Measurements from ENCODE around the gene DMXL2.
"Not testable (repeated sequence)": the region's sequence is repeated elsewhere in the genome, so short reads cannot be mapped to it uniquely, and the experiment has no call there.

DMXL2 gene, protein sequence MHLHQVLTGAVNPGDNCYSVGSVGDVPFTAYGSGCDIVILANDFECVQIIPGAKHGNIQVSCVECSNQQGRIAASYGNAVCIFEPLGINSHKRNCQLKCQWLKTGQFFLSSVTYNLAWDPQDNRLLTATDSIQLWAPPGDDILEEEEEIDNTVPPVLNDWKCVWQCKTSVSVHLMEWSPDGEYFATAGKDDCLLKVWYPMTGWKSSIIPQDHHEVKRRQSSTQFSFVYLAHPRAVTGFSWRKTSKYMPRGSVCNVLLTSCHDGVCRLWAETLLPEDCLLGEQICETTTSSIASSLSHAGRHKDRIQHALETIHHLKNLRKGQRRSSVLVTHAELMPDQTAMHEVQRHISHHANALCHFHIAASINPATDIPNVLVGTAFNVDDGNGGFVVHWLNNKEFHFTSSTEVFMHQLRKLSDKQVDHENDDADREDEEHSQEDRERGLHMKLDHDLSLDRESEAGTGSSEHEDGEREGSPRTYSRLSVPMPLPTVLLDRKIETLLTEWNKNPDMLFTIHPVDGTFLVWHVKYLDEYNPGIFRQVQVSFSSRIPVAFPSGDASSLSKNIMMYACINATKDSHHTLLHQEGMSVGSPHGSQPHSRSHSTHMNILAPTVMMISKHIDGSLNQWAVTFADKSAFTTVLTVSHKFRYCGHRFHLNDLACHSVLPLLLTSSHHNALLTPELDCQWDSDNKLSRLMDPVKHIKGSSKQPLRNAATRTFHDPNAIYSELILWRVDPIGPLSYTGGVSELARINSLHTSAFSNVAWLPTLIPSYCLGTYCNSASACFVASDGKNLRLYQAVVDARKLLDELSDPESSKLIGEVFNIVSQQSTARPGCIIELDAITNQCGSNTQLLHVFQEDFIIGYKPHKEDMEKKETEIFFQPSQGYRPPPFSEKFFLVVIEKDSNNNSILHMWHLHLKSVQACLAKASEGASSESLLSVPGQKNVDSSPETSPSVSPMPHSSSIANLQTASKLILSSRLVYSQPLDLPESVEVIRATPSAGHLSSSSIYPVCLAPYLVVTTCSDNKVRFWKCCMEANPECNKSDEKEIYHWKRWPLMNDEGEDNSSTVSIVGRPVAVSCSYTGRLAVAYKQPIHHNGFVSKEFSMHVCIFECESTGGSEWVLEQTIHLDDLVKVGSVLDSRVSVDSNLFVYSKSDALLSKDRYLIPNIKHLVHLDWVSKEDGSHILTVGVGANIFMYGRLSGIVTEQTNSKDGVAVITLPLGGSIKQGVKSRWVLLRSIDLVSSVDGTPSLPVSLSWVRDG (N-terminal part only)

DNA sequence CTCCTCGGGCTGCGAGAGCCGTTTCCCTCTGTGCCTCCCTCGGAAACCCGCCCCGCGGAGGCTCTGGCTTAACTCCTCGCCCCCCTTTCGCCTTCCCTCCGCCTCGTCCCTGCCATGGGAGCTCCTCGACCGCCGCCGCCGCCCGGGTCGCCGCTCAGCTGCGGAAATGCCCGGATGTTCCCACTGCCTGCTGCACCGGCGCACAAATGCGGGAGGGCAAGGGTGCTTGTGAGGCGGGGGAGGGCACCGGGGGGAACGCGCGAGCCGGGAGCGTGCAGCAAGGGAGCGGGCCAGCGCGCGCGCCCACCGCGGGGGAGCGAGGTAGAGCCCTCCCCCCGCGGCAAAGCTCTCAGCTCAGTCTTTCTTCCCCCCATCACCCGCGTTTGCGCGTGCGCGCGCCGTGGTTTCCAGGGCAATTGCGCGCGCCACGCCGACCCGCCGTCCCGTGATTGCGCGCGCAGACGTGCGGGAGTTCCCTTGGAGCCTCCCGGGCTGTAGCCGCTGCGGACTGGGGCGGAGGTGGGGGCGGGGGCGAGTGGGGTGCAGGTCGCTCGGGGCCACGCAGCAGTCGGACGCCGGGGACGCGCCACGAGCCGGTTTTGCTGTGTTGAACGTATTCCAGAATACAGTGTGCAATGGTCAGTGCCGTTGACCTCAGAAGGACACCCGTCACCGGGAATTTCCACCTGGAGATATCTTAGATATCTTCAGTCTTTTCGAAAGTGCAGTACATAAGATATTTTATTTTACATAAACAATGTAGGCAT lies at the start of gene DMXL2:
Gene DMXL2, minus strand, starts transcription at position 168 of the 767 bp plus-strand sequence. CDS start 226 bp downstream, outside the sequence.
- DNase-seq, result peak; percentile 44

GRCh38 chr15:51672155-51672687 lies 49.6 kb upstream of the DMXL2 start:
- DNase-seq, result no peak

DNA sequence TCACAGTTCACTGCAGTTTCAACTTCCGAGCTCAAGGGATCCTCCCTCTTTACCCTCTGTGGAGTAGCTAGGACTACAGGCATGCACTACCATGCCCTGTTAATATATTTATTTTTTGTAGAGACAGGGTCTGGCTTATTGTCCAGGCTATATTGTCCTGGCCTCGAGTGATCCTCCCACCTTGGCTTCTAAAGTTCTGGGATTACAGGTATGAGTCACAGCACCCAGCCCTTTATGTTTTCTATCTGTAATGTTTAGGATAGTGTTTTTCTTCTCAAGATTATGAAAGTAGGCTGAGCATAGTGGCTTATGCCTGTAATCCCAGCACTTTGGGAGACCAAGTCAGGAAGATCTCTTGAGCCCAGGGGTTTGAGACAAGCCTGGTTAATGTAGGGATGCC lies 46.8 kb upstream of the DMXL2 start:
- DNase-seq, result no peak

GRCh38 chr15:51668446-51668845 lies 45.9 kb upstream of the DMXL2 start:
- DNase-seq, result no peak

DNA sequence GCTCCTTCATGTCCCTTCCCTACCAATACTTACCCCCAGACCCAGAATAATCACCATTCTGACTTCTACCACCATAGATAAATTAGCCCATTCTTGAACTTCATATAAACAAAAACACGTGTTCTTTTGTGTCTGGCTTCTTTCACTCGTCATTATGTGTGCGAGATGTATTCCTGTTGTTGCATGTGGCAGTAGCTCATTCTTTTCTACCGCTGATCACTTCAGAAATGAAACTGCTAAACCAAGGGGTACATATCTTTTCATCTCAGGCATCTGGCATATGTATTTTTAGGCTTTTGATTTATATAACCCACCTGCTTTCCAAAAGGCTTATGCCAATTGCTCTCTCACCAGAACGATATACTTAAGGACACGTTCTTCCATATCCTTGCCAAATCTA lies 44.9 kb upstream of the DMXL2 start:
- DNase-seq, result no peak

- DNase-seq, result no peak
Measured at GRCh38 chr15:51661072-51661471, 38.5 kb upstream of the DMXL2 start.

DNA sequence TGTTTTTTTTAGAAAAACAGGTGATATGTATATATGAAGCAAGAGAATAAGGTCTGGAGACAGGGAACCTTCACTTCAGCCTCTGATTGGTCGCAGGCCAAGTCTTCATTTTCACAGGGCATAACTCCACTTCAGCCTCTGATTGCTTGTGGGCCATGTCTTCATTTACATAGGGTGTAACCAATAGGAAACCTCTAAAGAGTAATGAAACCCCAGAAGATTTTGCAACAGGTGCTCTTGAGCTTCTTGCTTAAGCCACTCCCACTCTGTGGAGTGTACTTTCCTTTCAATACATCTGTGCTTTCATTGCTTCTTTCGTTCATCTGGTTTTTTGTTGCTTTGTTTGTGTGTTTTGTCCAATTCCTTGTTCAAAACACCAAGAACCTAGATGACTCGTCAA lies 36.1 kb upstream of the DMXL2 start:
- no peak for DNase-seq

- not testable (repeated sequence) for DNase-seq
Measured at GRCh38 chr15:51655401-51656057, 33.0 kb upstream of the DMXL2 start.

GRCh38 chr15:51652084-51652668 lies 29.6 kb upstream of the DMXL2 start:
- DNase-seq, result no peak

DNA sequence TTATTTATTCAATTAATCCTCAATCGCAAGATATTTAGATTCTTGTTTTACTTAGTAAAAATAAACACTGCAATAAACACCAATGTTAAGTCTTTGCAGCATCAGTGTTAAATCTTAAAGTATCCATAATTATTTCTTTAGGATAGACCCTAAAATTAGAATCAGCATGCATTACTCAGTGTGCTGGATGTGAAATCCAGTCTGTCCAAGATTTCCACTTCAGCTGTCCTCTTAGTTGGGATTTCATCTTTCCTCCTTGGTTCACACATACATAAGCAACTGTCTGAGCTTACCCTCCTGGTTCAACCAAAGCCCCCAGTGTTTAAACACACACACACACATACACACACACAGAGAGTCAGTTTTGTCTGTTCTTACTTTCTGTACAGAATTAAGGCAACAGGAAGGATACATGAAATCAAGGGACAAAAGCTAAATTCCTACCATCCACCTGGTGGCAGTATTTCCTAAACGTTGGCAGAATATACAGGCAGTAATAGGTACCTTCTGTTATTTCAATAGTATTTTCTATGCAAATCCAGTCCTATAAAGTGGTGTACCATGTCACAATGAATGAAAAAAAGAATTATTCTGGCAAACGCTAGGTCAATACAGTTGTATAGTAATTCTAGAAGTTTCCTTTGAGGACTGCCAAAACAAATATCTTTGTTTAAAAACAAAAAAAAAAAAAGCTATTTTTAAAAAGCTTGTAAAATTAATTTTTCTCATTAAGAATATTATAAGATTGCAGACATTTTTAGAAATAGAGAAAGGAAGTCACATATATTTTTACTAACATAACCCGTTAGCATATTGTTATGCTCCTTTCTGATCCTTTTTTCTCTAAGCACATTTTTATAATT lies 27.3 kb upstream of the DMXL2 start:
- DNase-seq, result no peak

GRCh38 chr15:51648643-51649042 lies 26.1 kb upstream of the DMXL2 start:
- DNase-seq, result not testable (repeated sequence)

- DNase-seq, result not testable (repeated sequence)
Measured at GRCh38 chr15:51648101-51648500, 25.5 kb upstream of the DMXL2 start.

DNA sequence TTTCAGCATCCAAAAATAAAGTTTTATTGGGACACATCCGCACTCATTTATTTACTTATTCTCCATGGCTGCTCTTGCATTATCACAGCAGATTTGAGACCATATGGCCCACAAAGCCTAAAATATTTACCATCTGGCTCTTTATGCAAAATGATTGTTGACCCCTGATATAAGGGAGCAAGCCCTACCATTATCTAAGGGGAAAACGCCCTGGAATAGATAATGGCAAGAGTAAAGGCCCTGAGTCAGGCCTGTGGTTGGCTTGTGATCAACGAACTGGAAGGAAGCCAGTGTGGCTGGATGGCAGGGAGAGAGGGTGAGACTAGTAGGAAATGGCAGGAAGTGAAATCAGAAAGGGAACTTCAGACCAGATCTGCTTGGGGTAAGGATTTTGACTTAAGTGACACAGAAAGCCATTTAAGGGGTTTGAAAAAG lies 24.6 kb upstream of the DMXL2 start:
- no peak for DNase-seq

DNA sequence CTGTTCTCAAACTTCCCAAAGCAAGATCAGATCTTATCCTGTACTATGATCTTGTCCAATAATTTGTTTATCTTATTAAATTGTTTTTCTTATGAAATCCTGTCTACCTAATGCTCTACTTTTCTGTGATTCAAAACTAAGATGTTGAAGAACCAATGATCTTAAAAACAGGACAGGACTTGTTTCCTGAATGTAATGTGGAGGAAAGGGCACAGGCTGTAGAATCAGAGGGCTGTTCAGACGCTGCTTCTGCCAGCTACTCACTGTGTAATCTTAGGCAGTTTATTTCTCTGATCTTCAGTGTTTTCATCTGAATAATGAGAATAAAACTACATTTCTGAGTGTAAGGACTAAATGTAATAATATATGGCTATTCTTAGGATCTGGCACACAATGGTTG lies 20.1 kb upstream of the DMXL2 start:
- DNase-seq, result no peak

DNA sequence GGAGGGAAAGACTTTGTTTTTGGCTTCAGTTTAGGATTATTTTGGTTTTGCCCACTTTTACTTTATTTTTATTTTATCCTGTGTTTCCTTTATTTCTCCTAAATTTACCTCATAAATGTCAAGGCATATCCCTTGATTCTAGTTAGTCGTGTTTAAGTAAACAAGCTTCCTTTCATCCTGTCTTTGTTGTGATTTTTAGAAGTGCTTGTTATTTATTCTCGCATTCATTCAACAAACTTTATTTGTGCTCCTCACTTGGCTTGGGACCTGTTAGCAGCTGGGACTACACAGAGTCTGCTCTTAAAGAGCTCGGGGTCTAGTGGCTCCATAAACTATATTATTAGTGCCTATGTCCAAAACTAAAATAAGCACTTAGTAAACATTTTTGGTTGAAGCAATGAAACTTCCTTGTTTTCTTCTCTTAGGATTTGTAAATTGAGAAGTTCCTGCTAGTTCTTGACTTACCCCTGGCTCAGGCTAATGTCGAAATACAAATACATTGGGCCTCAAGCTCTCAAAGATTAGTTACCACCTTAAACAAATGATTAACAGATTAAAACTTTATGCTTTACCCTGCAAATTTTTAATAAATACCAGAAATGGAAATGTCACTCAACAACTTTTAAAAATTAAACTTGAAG lies 19.0 kb upstream of the DMXL2 start:
- DNase-seq, result no peak

- no peak for DNase-seq
Measured at GRCh38 chr15:51634591-51635198, 12.1 kb upstream of the DMXL2 start.

GRCh38 chr15:51629612-51630011 lies 7.0 kb upstream of the DMXL2 start:
- no peak for DNase-seq

GRCh38 chr15:51625236-51625635 lies 2.7 kb upstream of the DMXL2 start:
- no peak for DNase-seq

- DNase-seq, result no peak
Measured at GRCh38 chr15:51624022-51624421, 1.5 kb upstream of the DMXL2 start.

Measured in 8988T (cell line).